ENCODE measurements around the gene HVCN1. TPM values are rescaled to one million over a fixed set of nuclear protein-coding genes. Genes with fewer than 3 reads are reported as not detected.

The HVCN1 gene
- total and polyA plus RNA-seq, 2 donors from 2014 or later = 4.7 to 7.1 TPM

- no peak overlapping the region for H3K4me3 ChIP-seq (ENCODE audit: low read length in 3 of 3)
- H3K9ac ChIP-seq (ENCODE audit: low read length in 3 of 3) = no peak overlapping the region
- intact Hi-C loops (cut with DNase I) = no loop called here
- no peaks in the 10 kb centered on the region for H3K36me3 ChIP-seq (ENCODE audit: control insufficient read depth in 2 of 3, insufficient read depth in 3 of 3, low read length in 3 of 3)
- FAIRE-seq (no peak), DNase-seq (peak in 1 of 5 donors; percentile 51)
- TF ChIP-seq, protein P1, sequence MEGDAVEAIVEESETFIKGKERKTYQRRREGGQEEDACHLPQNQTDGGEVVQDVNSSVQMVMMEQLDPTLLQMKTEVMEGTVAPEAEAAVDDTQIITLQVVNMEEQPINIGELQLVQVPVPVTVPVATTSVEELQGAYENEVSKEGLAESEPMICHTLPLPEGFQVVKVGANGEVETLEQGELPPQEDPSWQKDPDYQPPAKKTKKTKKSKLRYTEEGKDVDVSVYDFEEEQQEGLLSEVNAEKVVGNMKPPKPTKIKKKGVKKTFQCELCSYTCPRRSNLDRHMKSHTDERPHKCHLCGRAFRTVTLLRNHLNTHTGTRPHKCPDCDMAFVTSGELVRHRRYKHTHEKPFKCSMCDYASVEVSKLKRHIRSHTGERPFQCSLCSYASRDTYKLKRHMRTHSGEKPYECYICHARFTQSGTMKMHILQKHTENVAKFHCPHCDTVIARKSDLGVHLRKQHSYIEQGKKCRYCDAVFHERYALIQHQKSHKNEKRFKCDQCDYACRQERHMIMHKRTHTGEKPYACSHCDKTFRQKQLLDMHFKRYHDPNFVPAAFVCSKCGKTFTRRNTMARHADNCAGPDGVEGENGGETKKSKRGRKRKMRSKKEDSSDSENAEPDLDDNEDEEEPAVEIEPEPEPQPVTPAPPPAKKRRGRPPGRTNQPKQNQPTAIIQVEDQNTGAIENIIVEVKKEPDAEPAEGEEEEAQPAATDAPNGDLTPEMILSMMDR (IDR thresholded peaks at IDR 0.05; ENCODE audit: borderline replicate concordance, extremely low read depth, insufficient read depth) = no peak
- H3K9me3 ChIP-seq (ENCODE audit: control insufficient read depth in 2 of 3, insufficient read depth in 1 of 3, low read length in 3 of 3) = no peaks in the 10 kb centered on the region
- H3K27me3 ChIP-seq (ENCODE audit: control insufficient read depth, insufficient read depth, low read length) = no peaks in the 10 kb centered on the region
- H3K4me1 ChIP-seq (ENCODE audit: control insufficient read depth in 2 of 3, insufficient read depth in 2 of 3, low read depth in 1 of 3, low read length in 3 of 3) = no peaks in the 10 kb centered on the region
- no peak overlapping the region for H3K27ac ChIP-seq (ENCODE audit: low read depth in 2 of 2, low read length in 2 of 2)
These were observed 19.8 kb downstream of the HVCN1 start for GRCh38 chr12:110669193-110669502.

DNA sequence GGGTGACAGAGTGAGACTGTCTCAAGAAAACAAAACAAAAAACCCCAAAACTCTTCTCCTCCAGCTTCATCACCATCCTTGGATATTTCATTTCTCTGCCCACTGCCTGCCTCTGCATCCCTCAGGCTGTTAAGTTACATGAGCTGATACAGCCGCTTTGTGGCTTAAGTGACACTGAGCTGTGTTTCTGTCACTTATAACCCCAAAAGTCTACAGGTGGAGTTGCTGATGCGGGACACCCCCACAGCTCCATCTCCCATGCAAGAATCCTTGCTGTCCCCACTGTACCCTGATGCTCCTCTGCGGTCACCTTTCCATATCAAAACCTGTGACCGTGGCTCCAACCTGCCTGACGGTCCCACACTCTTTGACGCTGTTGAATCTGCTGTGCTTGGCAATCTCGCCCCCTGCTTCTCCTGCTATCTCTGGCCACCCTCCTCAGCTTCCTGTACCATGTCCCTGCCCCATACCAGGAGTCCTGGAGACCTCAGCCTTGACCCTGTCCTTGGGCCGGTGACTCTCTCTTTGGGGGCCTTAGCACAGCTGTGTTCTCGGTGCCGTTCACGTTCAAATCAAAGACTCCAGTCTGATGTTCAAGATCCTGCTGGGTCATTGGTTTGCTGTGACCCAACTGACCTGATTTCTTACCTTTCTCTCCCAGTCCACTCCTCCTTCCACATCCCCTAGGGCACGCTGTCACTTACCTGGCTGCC lies 20.3 kb downstream of the HVCN1 start:
- Histone ChIP-seq H3K4me3 (ENCODE audit: low read length in 3 of 3) (no peak overlapping the region), H3K36me3 (ENCODE audit: control insufficient read depth in 2 of 3, insufficient read depth in 3 of 3, low read length in 3 of 3) (no peaks in the 10 kb centered on the region), H3K9me3 (ENCODE audit: control insufficient read depth in 2 of 3, insufficient read depth in 1 of 3, low read length in 3 of 3) (no peaks in the 10 kb centered on the region), H3K27ac (ENCODE audit: low read depth in 2 of 2, low read length in 2 of 2) (no peak overlapping the region), H3K4me1 (ENCODE audit: control insufficient read depth in 2 of 3, insufficient read depth in 2 of 3, low read depth in 1 of 3, low read length in 3 of 3) (no peaks in the 10 kb centered on the region), H3K9ac (ENCODE audit: low read length in 3 of 3) (no peak overlapping the region), H3K27me3 (ENCODE audit: control insufficient read depth, insufficient read depth, low read length) (no peaks in the 10 kb centered on the region)
- peak in 1 of 5 donors; percentile 40 for DNase-seq
- no peak for FAIRE-seq
- intact Hi-C loops (cut with DNase I) = no loop called here
- TF ChIP-seq, protein P1 (IDR thresholded peaks at IDR 0.05; ENCODE audit: borderline replicate concordance, extremely low read depth, insufficient read depth) = no peak

GRCh38 chr12:110667671-110668070 lies 21.2 kb downstream of the HVCN1 start:
- H3K27ac ChIP-seq (ENCODE audit: low read depth in 2 of 2, low read length in 2 of 2) = no peak overlapping the region
- DNase-seq = no peak
- H3K9ac ChIP-seq (ENCODE audit: low read length in 3 of 3) = no peak overlapping the region
- intact Hi-C loops (cut with DNase I) = no loop called here
- H3K4me1 ChIP-seq (ENCODE audit: control insufficient read depth in 2 of 3, insufficient read depth in 2 of 3, low read depth in 1 of 3, low read length in 3 of 3) = no peaks in the 10 kb centered on the region
- no peaks in the 10 kb centered on the region for H3K27me3 ChIP-seq (ENCODE audit: control insufficient read depth, insufficient read depth, low read length)
- no peak for FAIRE-seq
- no peaks in the 10 kb centered on the region for H3K9me3 ChIP-seq (ENCODE audit: control insufficient read depth in 2 of 3, insufficient read depth in 1 of 3, low read length in 3 of 3)
- no peak overlapping the region for H3K4me3 ChIP-seq (ENCODE audit: low read length in 3 of 3)
- TF ChIP-seq, protein P1 (IDR thresholded peaks at IDR 0.05; ENCODE audit: borderline replicate concordance, extremely low read depth, insufficient read depth) = no peak
- H3K36me3 ChIP-seq (ENCODE audit: control insufficient read depth in 2 of 3, insufficient read depth in 3 of 3, low read length in 3 of 3) = no peaks in the 10 kb centered on the region

DNA sequence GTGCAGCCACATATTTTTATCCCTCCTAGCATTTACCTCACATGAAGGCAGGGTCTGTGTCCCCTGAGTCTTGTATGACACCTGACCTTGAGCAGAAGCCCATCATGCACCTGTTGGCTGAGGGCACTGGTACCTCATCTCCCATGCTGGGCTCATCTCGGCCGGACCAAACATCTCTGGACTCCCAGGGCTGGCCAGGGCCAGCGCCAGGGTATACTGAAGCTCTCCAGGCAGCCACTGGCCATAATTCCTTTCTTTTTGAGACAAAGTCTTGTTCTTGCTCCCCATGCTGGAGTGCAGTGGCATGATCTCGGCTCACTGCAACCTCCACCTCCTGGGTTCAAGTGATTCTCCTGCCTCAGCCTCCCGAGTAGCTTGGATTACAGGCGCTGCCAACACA lies 22.0 kb downstream of the HVCN1 start:
- H3K4me1 ChIP-seq (ENCODE audit: control insufficient read depth in 2 of 3, insufficient read depth in 2 of 3, low read depth in 1 of 3, low read length in 3 of 3) = no peaks in the 10 kb centered on the region
- intact Hi-C loops (cut with DNase I) = no loop called here
- TF ChIP-seq, protein P1 (IDR thresholded peaks at IDR 0.05; ENCODE audit: borderline replicate concordance, extremely low read depth, insufficient read depth) = no peak
- FAIRE-seq (no peak), DNase-seq (peak in 1 of 5 donors; percentile 36)
- no peaks in the 10 kb centered on the region for H3K9me3 ChIP-seq (ENCODE audit: control insufficient read depth in 2 of 3, insufficient read depth in 1 of 3, low read length in 3 of 3)
- no peak overlapping the region for H3K4me3 ChIP-seq (ENCODE audit: low read length in 3 of 3)
- H3K9ac ChIP-seq (ENCODE audit: low read length in 3 of 3) = no peak overlapping the region
- no peak overlapping the region for H3K27ac ChIP-seq (ENCODE audit: low read depth in 2 of 2, low read length in 2 of 2)
- H3K27me3 ChIP-seq (ENCODE audit: control insufficient read depth, insufficient read depth, low read length) = no peaks in the 10 kb centered on the region
- H3K36me3 ChIP-seq (ENCODE audit: control insufficient read depth in 2 of 3, insufficient read depth in 3 of 3, low read length in 3 of 3) = no peaks in the 10 kb centered on the region

All from kidney (tissue), 14 donors.